GM12891 (cell line): ENCODE data around the gene RPS6KA2.

Source experiments
- PAX5 ChIP-seq: IDR thresholded peaks from 2 replicates; pipeline ENCODE4 v1.6.1; 2011; ENCODE audit warnings: low read length, moderate library complexity, mild to moderate bottlenecking; ENCODE audit not compliant: insufficient read depth, severe bottlenecking
- POLR2A ChIP-seq: IDR thresholded peaks from 2 replicates; pipeline ENCODE4 v1.6.1; 2011; ENCODE audit warnings: low read depth, low read length, control low read depth
- POLR2AphosphoS5 ChIP-seq: IDR thresholded peaks from 2 replicates; pipeline ENCODE4 v1.6.1; 2011; ENCODE audit warnings: low read depth, low read length, control low read depth
- POU2F2 ChIP-seq: IDR thresholded peaks from 2 replicates; pipeline ENCODE4 v1.6.1; 2011; ENCODE audit warnings: low read depth, mild to moderate bottlenecking, control low read depth, low read length, moderate library complexity
- SPI1 ChIP-seq: IDR thresholded peaks from 2 replicates; pipeline ENCODE4 v1.6.1; 2011; ENCODE audit warnings: low read depth, low read length, control low read depth
- TAF1 ChIP-seq: IDR thresholded peaks from 2 replicates; pipeline ENCODE4 v1.6.1; 2011; ENCODE audit warnings: low read depth, low read length, control low read depth

DNA sequence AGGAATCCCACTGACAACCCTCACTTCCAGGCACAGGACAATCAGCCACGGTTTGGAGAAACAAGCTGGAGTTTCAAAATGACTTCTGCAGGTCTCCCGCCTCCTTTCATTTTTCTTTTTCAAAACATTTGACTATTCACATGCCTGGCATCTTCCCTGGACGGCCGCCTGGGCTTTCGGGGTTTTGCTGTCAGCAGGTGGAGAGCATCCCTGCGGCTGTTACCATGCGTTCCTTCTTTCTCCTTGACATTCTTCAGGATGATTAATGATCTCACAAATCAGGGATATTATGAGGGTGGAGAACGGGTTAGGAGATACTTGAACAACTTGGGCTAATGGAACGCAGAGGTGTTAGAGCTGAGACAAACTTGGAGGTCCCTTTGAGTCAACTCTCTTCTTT is 101.5 kb downstream of the RPS6KA2 start:
- TF ChIP-seq POLR2AphosphoS5 (no peak), POLR2A (no peak), TAF1 (no peak), POU2F2 (no peak), PAX5 (no peak), SPI1 (no peak)
